Ishikawa (cell line): ENCODE measurements around the gene FAM149B1.

Experiments
- CEBPB ChIP-seq: IDR thresholded peaks from 2 replicates; pipeline ENCODE4 v1.6.1; 2012
- EP300 ChIP-seq: IDR thresholded peaks from 2 replicates; pipeline ENCODE4 v1.6.1; 2012; ENCODE audit warnings: borderline replicate concordance
- FOXM1 ChIP-seq: IDR thresholded peaks from 2 replicates; pipeline ENCODE4 v1.6.1; 2012; ENCODE audit warnings: low read depth, borderline replicate concordance
- NFIC ChIP-seq: IDR thresholded peaks from 2 replicates; pipeline ENCODE4 v1.6.1; 2012
- TAF1 ChIP-seq: IDR thresholded peaks from 2 replicates; pipeline ENCODE4 v1.6.1; 2012; ENCODE audit warnings: low read depth, mild to moderate bottlenecking
- YY1 ChIP-seq: IDR thresholded peaks from 2 replicates; pipeline ENCODE4 v1.6.1; 2012; ENCODE audit warnings: low read depth
- ZBTB7A ChIP-seq: IDR thresholded peaks from 2 replicates; pipeline ENCODE4 v1.6.1; 2012; ENCODE audit warnings: low read depth
- TF ChIP-seq, protein P1 (sequence below): IDR thresholded peaks from 2 replicates; pipeline ENCODE4 v1.6.1; 2012
- TF ChIP-seq, protein P2 (sequence below): IDR thresholded peaks from 2 replicates; pipeline ENCODE4 v1.6.1; 2012; ENCODE audit warnings: low read depth, mild to moderate bottlenecking
- TF ChIP-seq, protein P3 (sequence below): IDR thresholded peaks from 2 replicates; pipeline ENCODE4 v1.6.1; 2012

FAM149B1 gene

DNA sequence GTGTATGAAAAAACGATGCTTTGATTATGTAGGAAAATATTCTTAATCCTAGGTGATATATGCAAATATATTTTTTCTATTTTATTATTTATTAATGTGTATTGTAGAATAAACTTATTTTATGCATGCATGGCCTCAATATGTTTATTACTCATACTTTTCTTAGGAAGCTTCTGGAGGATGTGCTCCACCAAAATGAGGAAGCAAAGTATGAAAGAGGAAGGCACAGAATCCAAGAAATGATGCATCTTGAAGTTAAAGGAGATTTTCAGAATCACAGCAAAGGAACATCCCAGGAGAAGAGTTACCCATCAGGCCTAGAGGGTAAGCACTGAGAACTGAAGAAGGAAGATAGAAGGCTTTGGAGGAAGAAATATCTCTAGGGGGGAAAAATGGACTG, 119.5 kb downstream of the FAM149B1 start:
- TF ChIP-seq EP300: no peak

DNA sequence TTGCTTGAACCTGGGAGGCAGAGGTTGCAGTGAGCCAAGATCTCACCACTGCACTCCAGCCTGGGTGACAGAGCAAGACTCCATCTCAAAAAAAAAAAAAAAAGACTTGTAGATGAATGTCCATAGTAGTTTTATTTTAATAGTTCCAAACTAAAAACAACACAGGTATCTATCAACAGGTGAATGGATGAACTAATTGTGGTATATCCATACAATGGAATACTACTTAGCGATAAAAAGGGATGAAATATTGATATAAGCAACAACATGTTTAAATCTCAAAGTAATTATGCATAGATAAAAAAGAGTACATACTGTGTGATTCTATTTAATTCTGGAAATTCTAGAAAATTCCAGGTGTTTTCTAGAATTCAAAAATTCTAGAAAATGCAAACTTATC, 122.0 kb downstream of the FAM149B1 start:
- no peak for TF ChIP-seq NFIC
- no peak for TF ChIP-seq YY1
- TF ChIP-seq EP300: no peak
- TF ChIP-seq TAF1: no peak
- TF ChIP-seq, protein P1, sequence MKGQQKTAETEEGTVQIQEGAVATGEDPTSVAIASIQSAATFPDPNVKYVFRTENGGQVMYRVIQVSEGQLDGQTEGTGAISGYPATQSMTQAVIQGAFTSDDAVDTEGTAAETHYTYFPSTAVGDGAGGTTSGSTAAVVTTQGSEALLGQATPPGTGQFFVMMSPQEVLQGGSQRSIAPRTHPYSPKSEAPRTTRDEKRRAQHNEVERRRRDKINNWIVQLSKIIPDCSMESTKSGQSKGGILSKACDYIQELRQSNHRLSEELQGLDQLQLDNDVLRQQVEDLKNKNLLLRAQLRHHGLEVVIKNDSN: no peak
- TF ChIP-seq, protein P2, sequence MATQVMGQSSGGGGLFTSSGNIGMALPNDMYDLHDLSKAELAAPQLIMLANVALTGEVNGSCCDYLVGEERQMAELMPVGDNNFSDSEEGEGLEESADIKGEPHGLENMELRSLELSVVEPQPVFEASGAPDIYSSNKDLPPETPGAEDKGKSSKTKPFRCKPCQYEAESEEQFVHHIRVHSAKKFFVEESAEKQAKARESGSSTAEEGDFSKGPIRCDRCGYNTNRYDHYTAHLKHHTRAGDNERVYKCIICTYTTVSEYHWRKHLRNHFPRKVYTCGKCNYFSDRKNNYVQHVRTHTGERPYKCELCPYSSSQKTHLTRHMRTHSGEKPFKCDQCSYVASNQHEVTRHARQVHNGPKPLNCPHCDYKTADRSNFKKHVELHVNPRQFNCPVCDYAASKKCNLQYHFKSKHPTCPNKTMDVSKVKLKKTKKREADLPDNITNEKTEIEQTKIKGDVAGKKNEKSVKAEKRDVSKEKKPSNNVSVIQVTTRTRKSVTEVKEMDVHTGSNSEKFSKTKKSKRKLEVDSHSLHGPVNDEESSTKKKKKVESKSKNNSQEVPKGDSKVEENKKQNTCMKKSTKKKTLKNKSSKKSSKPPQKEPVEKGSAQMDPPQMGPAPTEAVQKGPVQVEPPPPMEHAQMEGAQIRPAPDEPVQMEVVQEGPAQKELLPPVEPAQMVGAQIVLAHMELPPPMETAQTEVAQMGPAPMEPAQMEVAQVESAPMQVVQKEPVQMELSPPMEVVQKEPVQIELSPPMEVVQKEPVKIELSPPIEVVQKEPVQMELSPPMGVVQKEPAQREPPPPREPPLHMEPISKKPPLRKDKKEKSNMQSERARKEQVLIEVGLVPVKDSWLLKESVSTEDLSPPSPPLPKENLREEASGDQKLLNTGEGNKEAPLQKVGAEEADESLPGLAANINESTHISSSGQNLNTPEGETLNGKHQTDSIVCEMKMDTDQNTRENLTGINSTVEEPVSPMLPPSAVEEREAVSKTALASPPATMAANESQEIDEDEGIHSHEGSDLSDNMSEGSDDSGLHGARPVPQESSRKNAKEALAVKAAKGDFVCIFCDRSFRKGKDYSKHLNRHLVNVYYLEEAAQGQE: no peak
- TF ChIP-seq, protein P3, sequence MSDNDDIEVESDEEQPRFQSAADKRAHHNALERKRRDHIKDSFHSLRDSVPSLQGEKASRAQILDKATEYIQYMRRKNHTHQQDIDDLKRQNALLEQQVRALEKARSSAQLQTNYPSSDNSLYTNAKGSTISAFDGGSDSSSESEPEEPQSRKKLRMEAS: no peak
- TF ChIP-seq ZBTB7A: no peak
- no peak for TF ChIP-seq FOXM1
- no peak for TF ChIP-seq CEBPB

DNA sequence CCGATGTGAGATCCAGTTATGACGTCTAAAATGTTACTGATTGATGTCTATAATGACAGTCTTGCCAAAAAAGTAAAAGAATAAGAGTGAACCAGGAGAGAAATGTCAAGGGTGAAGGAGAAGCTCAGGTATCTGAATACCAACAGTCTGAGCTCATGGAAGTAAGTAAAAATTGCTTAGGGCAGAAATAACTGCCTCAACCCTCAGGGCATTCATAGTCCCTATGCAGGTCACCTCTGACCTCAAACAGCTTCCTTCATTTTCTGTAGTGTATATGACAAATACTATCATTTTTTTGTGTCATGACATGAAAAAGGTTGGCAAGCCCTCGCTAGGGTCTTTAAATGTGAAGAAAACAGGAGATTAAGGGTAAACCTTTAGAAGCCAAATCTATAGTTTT, 125.5 kb downstream of the FAM149B1 start:
- TF ChIP-seq, protein P3: no peak
- TF ChIP-seq CEBPB: no peak
- TF ChIP-seq NFIC: no peak
- no peak for TF ChIP-seq EP300
